GM18520 (cell line): ENCODE data around the gene PNMT.

Experiments
- ATAC-seq: cut with Tn5 transposase; IDR thresholded peaks from one replicate; pipeline ENCODE4 v1.9.1; 2021; ENCODE audit not compliant: unreplicated experiment

Gene PNMT

GRCh38 chr17:39667945-39668924 is at the start of gene PNMT:
PNMT (plus strand) TSS chr17:39668453; CDS start chr17:39668476, 23 bp downstream.
- no peak for ATAC-seq

GRCh38 chr17:39618956-39619785 is 49.1 kb upstream of the PNMT start:
- ATAC-seq, result no peak

GRCh38 chr17:39619786-39620101 is 48.5 kb upstream of the PNMT start:
- ATAC-seq, result no peak

GRCh38 chr17:39621523-39622379 is 46.5 kb upstream of the PNMT start:
- ATAC-seq, result peak; percentile 54

- peak; percentile 39 for ATAC-seq
Measured at GRCh38 chr17:39622380-39623006, 45.8 kb upstream of the PNMT start.

GRCh38 chr17:39623356-39623950 is 44.8 kb upstream of the PNMT start:
- ATAC-seq, result no peak

- ATAC-seq, result no peak
Measured at GRCh38 chr17:39624313-39624712, 43.9 kb upstream of the PNMT start.

- ATAC-seq, result no peak
Measured at GRCh38 chr17:39625198-39625785, 43.0 kb upstream of the PNMT start.

- ATAC-seq, result no peak
Measured at GRCh38 chr17:39626171-39627046, 41.8 kb upstream of the PNMT start, which contains the start of gene PPP1R1B. PPP1R1B (plus strand) TSS chr17:39626952; CDS start chr17:39627393, 441 bp downstream.

GRCh38 chr17:39627047-39627711 is 41.1 kb upstream of the PNMT start:
- ATAC-seq, result no peak

- ATAC-seq, result no peak
Measured at GRCh38 chr17:39627712-39628516, 40.3 kb upstream of the PNMT start.

- no peak for ATAC-seq
Measured at GRCh38 chr17:39628655-39629493, 39.4 kb upstream of the PNMT start.

GRCh38 chr17:39629494-39629880 is 38.8 kb upstream of the PNMT start:
- no peak for ATAC-seq

GRCh38 chr17:39629898-39630297 is 38.4 kb upstream of the PNMT start:
- ATAC-seq, result no peak

- ATAC-seq, result no peak
Measured at GRCh38 chr17:39631403-39631802, 36.9 kb upstream of the PNMT start.

GRCh38 chr17:39632153-39632941 is 35.9 kb upstream of the PNMT start:
- no peak for ATAC-seq
